ENCODE measurements around the gene EYA3. TPM values are rescaled to one million over a fixed set of nuclear protein-coding genes. Genes with fewer than 3 reads are reported as not detected.

EYA3 gene
- total RNA-seq, 4 donors from 2014 or later: 13.8 to 21.9 (median 15.8) TPM

GRCh38 chr1:28127617-28128257 is 39.3 kb upstream of the EYA3 start:
- DNase-seq: no peak
- Histone ChIP-seq H3K27me3 (no peaks in the 10 kb centered on the region), H3K4me3 (no peak overlapping the region), H3K9me3 (no peaks in the 10 kb centered on the region), H3K27ac (peak overlapping the region in 3 of 4 donors; percentile 23 to 82 (median 58)), H3K36me3 (no peaks in the 10 kb centered on the region), H3K4me1 (peaks cover 0 to 47% (median 10%) of the 10 kb centered on the region in 3 donors)
- no peak for TF ChIP-seq CTCF (IDR thresholded peaks at IDR 0.05)
- TF ChIP-seq POLR2A (IDR thresholded peaks at IDR 0.05): no peak
- intact Hi-C loops (cut with DNase I): no loop called here
- WGBS, 2 donors: 83 to 84% methylated on average over 3 of the region's 3 CpGs

GRCh38 chr1:28126783-28127490 is 38.5 kb upstream of the EYA3 start:
- H3K27ac ChIP-seq: peak overlapping the region in 3 of 4 donors; percentile 23 to 82 (median 58)
- H3K27me3 ChIP-seq: no peaks in the 10 kb centered on the region
- H3K4me3 ChIP-seq: no peak overlapping the region
- intact Hi-C loops (cut with DNase I): no loop called here
- H3K4me1 ChIP-seq: peaks cover 0 to 47% (median 10%) of the 10 kb centered on the region in 3 donors
- TF ChIP-seq CTCF (IDR thresholded peaks at IDR 0.05) (no peak), POLR2A (IDR thresholded peaks at IDR 0.05) (no peak)
- 57 to 69% methylated on average over 5 of the region's 5 CpGs for WGBS, 2 donors
- DNase-seq: no peak
- no peaks in the 10 kb centered on the region for H3K36me3 ChIP-seq
- H3K9me3 ChIP-seq: no peaks in the 10 kb centered on the region

- no peaks in the 10 kb centered on the region for H3K9me3 ChIP-seq
- H3K27me3 ChIP-seq: no peaks in the 10 kb centered on the region
- peak overlapping the region in 3 of 4 donors; percentile 6 to 46 (median 29) for H3K27ac ChIP-seq
- no peaks in the 10 kb centered on the region for H3K36me3 ChIP-seq
- no peak for TF ChIP-seq CTCF (IDR thresholded peaks at IDR 0.05)
- no peak for TF ChIP-seq POLR2A (IDR thresholded peaks at IDR 0.05)
- WGBS, 2 donors: 66 to 70% methylated on average over 3 of the region's 3 CpGs
- intact Hi-C loops (cut with DNase I): no loop called here
- peaks cover 0 to 47% (median 10%) of the 10 kb centered on the region in 3 donors for H3K4me1 ChIP-seq
- no peak overlapping the region for H3K4me3 ChIP-seq
- DNase-seq: no peak
These were observed 37.8 kb upstream of the EYA3 start for GRCh38 chr1:28126212-28126611.

GRCh38 chr1:28123461-28123961 is 35.1 kb upstream of the EYA3 start:
- TF ChIP-seq POLR2A (IDR thresholded peaks at IDR 0.05) (no peak), CTCF (IDR thresholded peaks at IDR 0.05) (no peak)
- Histone ChIP-seq H3K4me1 (peaks cover 0 to 24% (median 5%) of the 10 kb centered on the region in 3 donors), H3K27ac (peak overlapping the region; percentile 0 to 57 (median 37)), H3K4me3 (no peak overlapping the region), H3K36me3 (no peaks in the 10 kb centered on the region), H3K27me3 (no peaks in the 10 kb centered on the region), H3K9me3 (no peaks in the 10 kb centered on the region)
- WGBS, 2 donors: 29 to 39% methylated on average over 4 of the region's 4 CpGs
- intact Hi-C loops (cut with DNase I): no loop called here
- no peak for DNase-seq

- no peak for TF ChIP-seq POLR2A (IDR thresholded peaks at IDR 0.05)
- no peak for TF ChIP-seq CTCF (IDR thresholded peaks at IDR 0.05)
- no peak for DNase-seq
- Histone ChIP-seq H3K4me3 (no peak overlapping the region), H3K27me3 (no peaks in the 10 kb centered on the region), H3K36me3 (no peaks in the 10 kb centered on the region), H3K27ac (no peak overlapping the region), H3K9me3 (no peaks in the 10 kb centered on the region), H3K4me1 (peaks cover 0 to 12% (median 3%) of the 10 kb centered on the region in 3 donors)
- intact Hi-C loops (cut with DNase I): no loop called here
- WGBS, 2 donors: 68 to 76% methylated on average over 3 of the region's 3 CpGs
These were observed 33.8 kb upstream of the EYA3 start for GRCh38 chr1:28122183-28122582.

Measured in esophagus squamous epithelium (tissue), 5 donors.